Left lung (tissue), 10 donors: ENCODE measurements around the gene LCN10. TPM values are rescaled to one million over a fixed set of nuclear protein-coding genes. Genes with fewer than 3 reads are reported as not detected.
"Not testable (repeated sequence)": the region's sequence is repeated elsewhere in the genome, so short reads cannot be mapped to it uniquely, and the experiment has no call there.

ENCODE experiments used
- ATAC-seq: fragments of 200-7000 bp; cut with Tn5 transposase; one replicate; pipeline ENCODE4 v1.9.1; 2020; ENCODE audit warnings: moderate library complexity
- DNase-seq, 4 donors: peaks; one replicate each; pipeline ENCODE4 v3.0.0-alpha.2; 2013 to 2020
- H3K27ac ChIP-seq, 2 donors: fragments of 200-600 bp; sonication (generic) in 1 of 2; one replicate each; pipeline versions ENCODE4 v1.5.0 to v1.8.0; 2020 to 2021
- H3K27me3 ChIP-seq, 2 donors: fragments of 200-600 bp; sonication (generic) in 1 of 2; one replicate each; pipeline versions ENCODE4 v1.5.0 to v1.8.0; 2020 to 2021
- H3K36me3 ChIP-seq, 2 donors: fragments of 200-600 bp; sonication (generic) in 1 of 2; one replicate each; pipeline versions ENCODE4 v1.5.0 to v1.8.0; 2020 to 2021
- H3K4me1 ChIP-seq, 2 donors: fragments of 200-600 bp; one replicate each; pipeline ENCODE4 v1.8.0; 2021
- H3K4me3 ChIP-seq, 2 donors: fragments of 200-600 bp; sonication (generic) in 1 of 2; one replicate each; pipeline versions ENCODE4 v1.5.0 to v1.8.0; 2020 to 2021; ENCODE audit warnings: mild to moderate bottlenecking in 1 of 2
- H3K9me3 ChIP-seq, 2 donors: fragments of 200-600 bp; sonication (generic) in 1 of 2; one replicate each; pipeline versions ENCODE4 v1.5.0 to v1.8.0; 2020 to 2021
- intact Hi-C, 2 donors: fragments of 100-400 bp; cut with DNase I; formaldehyde crosslinking; loops; one replicate each; pipeline versions ENCODE4 v1.11.2 to v1.14.2; 2022
- polyA plus RNA-seq, 6 donors: library from polyadenylated mRNA; unstranded; fragments of 120-200 nt; gene quantifications; one replicate each; pipeline ENCODE4 v1.2.1, GENCODE V29; 2013; ENCODE audit not compliant: insufficient read length in 6 of 6
- total RNA-seq, 2 donors: library from RNA; stranded (reverse); fragmentation: NEBNext Ultra II Directional; extraction: Animal tissue kit (Norgen Biotek cat#: 25700); gene quantifications; one replicate each; pipeline ENCODE4 v1.2.1, GENCODE V29; 2021
- TF ChIP-seq, protein P1 (sequence below), 2 donors: fragments of 200-600 bp; sonication (generic) in 1 of 2; IDR thresholded peaks; one replicate each; pipeline versions ENCODE4 v1.5.0 to v1.8.0; 2021; ENCODE audit warnings: antibody characterized with exemption in 2 of 2
- donor health status: DM: no; HTN: yes; CAD: no.
- donor health status: DM: no; HTN: no; CAD: no.

LCN10 gene
- total and polyA plus RNA-seq, 8 donors, result 0.11 to 10.0 (median 0.28) TPM; not detected in 2

DNA sequence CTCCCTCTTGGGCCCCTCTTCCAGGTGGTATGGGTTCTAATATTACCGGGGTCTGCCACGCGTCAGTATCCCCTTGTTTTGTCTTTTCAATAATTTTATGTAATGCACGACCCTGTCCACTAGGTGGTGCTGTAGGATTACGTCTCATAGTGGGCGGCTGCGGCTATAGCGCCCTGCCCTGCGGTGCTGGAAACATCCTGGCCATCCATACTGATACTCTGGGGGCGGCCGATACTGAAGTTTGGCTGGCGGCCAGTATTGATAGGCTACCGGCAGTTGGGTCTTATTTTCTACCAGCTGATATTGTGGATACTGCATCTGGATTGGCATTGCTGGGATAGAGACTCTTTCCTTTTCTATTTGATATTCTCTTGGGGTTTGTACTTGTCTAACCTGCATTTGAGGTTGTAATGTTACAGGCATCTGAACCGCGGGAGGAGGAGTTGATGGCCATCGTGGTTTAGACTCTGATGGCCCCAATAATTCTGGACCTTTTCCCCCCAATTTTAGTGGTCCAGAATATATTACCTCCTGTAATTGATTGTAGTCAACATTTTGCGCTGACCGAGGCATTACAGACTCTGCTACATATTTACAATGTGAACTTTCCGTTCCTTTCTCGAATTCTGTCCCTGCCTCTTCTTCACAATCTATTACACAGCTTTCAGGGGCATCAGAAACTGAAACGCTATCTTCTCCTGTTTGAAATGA lies 45.1 kb upstream of the LCN10 start:
- ATAC-seq (no peak), DNase-seq (peak in 3 of 4 donors; percentile 65 to 86 (median 77))
- intact Hi-C loops, result loop anchor here in 1 of 2 donors (10.0 kb wide), 1 partner anchor 277 kb away; no protein-coding TSS in a partner anchor
- TF ChIP-seq, protein P1, sequence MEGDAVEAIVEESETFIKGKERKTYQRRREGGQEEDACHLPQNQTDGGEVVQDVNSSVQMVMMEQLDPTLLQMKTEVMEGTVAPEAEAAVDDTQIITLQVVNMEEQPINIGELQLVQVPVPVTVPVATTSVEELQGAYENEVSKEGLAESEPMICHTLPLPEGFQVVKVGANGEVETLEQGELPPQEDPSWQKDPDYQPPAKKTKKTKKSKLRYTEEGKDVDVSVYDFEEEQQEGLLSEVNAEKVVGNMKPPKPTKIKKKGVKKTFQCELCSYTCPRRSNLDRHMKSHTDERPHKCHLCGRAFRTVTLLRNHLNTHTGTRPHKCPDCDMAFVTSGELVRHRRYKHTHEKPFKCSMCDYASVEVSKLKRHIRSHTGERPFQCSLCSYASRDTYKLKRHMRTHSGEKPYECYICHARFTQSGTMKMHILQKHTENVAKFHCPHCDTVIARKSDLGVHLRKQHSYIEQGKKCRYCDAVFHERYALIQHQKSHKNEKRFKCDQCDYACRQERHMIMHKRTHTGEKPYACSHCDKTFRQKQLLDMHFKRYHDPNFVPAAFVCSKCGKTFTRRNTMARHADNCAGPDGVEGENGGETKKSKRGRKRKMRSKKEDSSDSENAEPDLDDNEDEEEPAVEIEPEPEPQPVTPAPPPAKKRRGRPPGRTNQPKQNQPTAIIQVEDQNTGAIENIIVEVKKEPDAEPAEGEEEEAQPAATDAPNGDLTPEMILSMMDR (IDR thresholded peaks at IDR 0.05), result peak; percentile 76 to 83
- Histone ChIP-seq H3K9me3 (no peaks in the 10 kb centered on the region), H3K4me3 (no peak overlapping the region), H3K27me3 (no peaks in the 10 kb centered on the region), H3K27ac (no peak overlapping the region), H3K36me3 (peaks cover 0 to 5% of the 10 kb centered on the region in 2 donors), H3K4me1 (peaks cover 8 to 33% of the 10 kb centered on the region in 2 donors)

DNA sequence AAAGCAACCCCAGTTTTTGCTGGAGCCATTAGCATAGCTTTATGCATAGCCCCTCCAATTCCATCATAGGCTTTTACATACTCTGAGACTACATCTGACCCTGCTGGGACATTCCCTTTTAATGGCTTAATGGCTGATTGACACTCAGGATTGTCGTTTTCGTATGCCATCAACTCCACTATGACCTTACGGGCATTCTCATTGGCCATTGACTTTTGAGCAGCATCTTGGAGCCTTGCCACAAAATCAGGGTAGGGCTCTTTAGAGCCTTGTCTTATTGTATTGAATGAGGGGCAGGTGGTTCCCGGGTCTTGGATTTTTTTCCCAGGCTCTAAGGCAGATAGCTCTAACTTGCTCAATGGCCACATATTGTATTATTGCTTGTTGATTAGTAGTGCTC lies 44.2 kb upstream of the LCN10 start:
- H3K27ac ChIP-seq, DNase-seq, H3K9me3 ChIP-seq, H3K36me3 ChIP-seq, H3K4me3 ChIP-seq, ATAC-seq, H3K27me3 ChIP-seq: not testable (repeated sequence)
- peaks cover 4 to 25% of the 10 kb centered on the region in 2 donors for H3K4me1 ChIP-seq
- intact Hi-C loops, result loop anchor here in 1 of 2 donors (10.0 kb wide), 1 partner anchor 278 kb away; no protein-coding TSS in a partner anchor

DNA sequence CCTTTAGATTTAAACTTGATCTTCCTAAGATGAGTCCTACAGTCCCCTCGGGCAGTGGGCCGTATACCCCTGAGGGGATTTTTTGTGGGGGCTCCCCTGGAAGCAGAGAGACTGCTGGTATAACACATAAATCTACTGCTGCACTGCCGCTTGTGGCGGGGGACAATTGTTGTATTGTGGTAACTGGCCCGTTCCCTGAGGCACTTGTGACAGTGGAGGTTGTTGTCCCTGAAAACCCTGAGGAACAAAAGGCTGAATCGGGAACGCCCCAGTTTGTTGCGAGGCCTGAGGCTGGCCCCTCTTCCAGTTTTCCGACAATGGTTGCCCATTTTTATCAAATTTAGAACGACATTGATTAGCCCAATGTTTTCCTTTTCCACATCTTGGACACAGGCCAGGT lies 43.7 kb upstream of the LCN10 start:
- Histone ChIP-seq H3K9me3 (no peaks in the 10 kb centered on the region), H3K4me1 (peaks cover 0 to 19% of the 10 kb centered on the region in 2 donors), H3K36me3 (no peaks in the 10 kb centered on the region), H3K4me3 (no peak overlapping the region), H3K27me3 (no peaks in the 10 kb centered on the region), H3K27ac (no peak overlapping the region)
- DNase-seq (no peak), ATAC-seq (no peak)
- intact Hi-C loops, result loop anchor here in 1 of 2 donors (10.0 kb wide), 1 partner anchor 278 kb away; no protein-coding TSS in a partner anchor
- TF ChIP-seq, protein P1 (IDR thresholded peaks at IDR 0.05), result no peak

DNA sequence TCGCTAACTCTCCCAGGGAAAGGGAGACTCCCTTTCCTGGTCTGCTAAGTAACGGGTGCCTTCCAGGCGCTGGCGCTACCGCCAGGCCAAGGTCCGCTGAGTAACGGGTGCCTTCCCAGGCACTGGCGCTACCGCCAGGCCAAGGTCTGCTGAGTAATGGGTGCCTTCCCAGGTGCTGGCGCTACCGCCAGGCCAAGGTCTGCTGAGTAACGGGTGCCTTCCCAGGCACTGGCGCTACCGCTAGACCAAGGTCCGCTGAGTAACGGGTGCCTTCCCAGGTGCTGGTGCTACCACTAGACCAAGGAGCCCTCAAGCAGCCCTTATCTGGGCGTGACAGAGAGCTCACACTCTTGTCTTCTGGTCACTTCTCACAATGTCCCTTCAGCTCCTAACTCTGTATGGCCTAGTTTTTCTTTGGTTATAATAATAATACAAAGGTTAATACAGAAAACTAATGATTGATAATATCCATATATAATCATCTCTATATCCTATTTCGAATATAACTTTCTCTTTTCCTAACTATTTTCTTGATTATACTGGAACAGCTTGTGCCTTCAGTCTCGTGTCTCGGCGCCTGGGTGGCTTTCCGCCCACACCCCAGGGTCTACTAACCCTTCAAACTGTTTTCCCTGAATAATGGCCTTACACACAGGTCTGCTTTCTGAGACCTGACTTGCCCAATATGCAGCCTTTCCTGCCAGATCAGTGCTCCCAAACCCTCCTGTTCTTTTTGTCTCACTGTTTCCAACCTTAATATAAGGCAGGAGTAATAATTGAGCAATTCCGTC lies 43.0 kb upstream of the LCN10 start:
- not testable (repeated sequence) for H3K27ac ChIP-seq, H3K27me3 ChIP-seq, ATAC-seq, H3K4me3 ChIP-seq, H3K9me3 ChIP-seq, H3K36me3 ChIP-seq
- peak in 1 of 4 donors; percentile 37 for DNase-seq
- intact Hi-C loops, result loop anchor here in 1 of 2 donors (10.0 kb wide), 1 partner anchor 279 kb away; no protein-coding TSS in a partner anchor
- peaks cover 0 to 18% of the 10 kb centered on the region in 2 donors for H3K4me1 ChIP-seq

DNA sequence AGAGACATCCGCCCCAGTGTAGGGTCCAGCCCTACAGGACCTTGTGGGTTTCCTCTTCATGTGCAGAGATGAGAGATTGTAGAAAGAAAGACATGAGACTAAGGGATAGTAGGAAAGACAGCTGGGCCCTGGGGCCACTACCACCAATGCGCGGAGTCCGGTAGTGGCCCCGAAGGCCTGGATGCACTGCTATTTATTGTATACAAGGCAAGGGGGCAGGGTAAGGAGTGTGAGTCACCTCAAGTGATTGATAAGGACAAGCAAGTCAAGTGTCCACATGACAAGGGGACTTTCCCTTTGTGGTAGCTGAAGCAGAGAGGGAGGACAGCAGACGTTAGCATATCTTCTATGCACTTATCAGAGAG lies 42.2 kb upstream of the LCN10 start:
- DNase-seq (no peak), ATAC-seq (peak; percentile 20)
- H3K9me3 ChIP-seq, result no peaks in the 10 kb centered on the region
- intact Hi-C loops, result loop anchor here in 1 of 2 donors (10.0 kb wide), 1 partner anchor 280 kb away; no protein-coding TSS in a partner anchor
- peaks cover 0 to 10% of the 10 kb centered on the region in 2 donors for H3K4me1 ChIP-seq
- H3K36me3 ChIP-seq, result no peaks in the 10 kb centered on the region
- no peaks in the 10 kb centered on the region for H3K27me3 ChIP-seq
- no peak overlapping the region for H3K27ac ChIP-seq
- TF ChIP-seq, protein P1 (IDR thresholded peaks at IDR 0.05), result no peak
- H3K4me3 ChIP-seq, result no peak overlapping the region
